Measurements from ENCODE around the gene VEPH1.

DNA sequence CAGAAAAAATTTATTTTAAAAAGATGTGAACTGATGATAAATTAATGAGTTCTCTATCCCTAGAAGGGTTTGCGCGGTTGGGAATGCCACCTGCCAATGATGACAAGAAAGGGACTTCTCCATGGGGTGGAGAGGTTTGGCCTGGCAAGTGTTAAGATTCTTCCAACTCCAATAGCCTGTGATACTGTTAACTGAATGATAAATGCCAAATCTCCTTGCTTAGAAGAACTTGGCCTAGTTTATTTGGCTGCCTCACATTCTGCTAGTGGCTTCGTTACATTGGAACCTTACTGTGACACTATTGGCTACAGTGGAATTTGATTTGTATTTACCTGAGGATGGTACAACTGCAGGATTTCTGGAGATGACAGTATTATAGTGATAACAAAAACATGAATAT is 251.5 kb downstream of the VEPH1 start:
- TF ChIP-seq, protein P1, sequence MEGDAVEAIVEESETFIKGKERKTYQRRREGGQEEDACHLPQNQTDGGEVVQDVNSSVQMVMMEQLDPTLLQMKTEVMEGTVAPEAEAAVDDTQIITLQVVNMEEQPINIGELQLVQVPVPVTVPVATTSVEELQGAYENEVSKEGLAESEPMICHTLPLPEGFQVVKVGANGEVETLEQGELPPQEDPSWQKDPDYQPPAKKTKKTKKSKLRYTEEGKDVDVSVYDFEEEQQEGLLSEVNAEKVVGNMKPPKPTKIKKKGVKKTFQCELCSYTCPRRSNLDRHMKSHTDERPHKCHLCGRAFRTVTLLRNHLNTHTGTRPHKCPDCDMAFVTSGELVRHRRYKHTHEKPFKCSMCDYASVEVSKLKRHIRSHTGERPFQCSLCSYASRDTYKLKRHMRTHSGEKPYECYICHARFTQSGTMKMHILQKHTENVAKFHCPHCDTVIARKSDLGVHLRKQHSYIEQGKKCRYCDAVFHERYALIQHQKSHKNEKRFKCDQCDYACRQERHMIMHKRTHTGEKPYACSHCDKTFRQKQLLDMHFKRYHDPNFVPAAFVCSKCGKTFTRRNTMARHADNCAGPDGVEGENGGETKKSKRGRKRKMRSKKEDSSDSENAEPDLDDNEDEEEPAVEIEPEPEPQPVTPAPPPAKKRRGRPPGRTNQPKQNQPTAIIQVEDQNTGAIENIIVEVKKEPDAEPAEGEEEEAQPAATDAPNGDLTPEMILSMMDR (IDR thresholded peaks at IDR 0.05), result no peak
- no peak for TF ChIP-seq POLR2AphosphoS5 (IDR thresholded peaks at IDR 0.05; ENCODE audit: low read depth, low read length)
- TF ChIP-seq REST (IDR thresholded peaks at IDR 0.05; ENCODE audit: insufficient read depth in 1 of 2, low read depth in 2 of 2, low read length in 1 of 2), result no peak
- TF ChIP-seq SIN3A (IDR thresholded peaks at IDR 0.05; ENCODE audit: borderline replicate concordance, insufficient read depth, low read depth, low read length), result no peak
